Activated naive CD4-positive, alpha-beta T cell treated with anti-CD3 and anti-CD28 coated beads for 36 hours (primary cell): ENCODE results near the gene MGLL. TPM values are rescaled to one million over a fixed set of nuclear protein-coding genes. Genes with fewer than 3 reads are reported as not detected.
A peak's percentile ranks its signal among the peaks of the same experiment; 100 is the strongest.

Source experiments
- CTCF ChIA-PET: fragments of 350-600 bp; sonication (Branson Sonifier 250); formaldehyde crosslinking; loops from one replicate; lab custom pipeline; 2021; ENCODE audit warnings: antibody characterized with exemption; lab: Charles Lee
- DNase-seq: peaks from one replicate; pipeline ENCODE4 v3.0.0-alpha.2; 2020
- H3K27ac Mint-ChIP-seq: one replicate; pipeline ENCODE4 v1.8.0; 2021; ENCODE audit warnings: mild to moderate bottlenecking, mixed read lengths
- H3K27me3 Mint-ChIP-seq: one replicate; pipeline ENCODE4 v1.8.0; 2021; ENCODE audit warnings: low read depth, mixed read lengths
- H3K36me3 Mint-ChIP-seq: one replicate; pipeline ENCODE4 v1.8.0; 2021; ENCODE audit warnings: low read depth, mixed read lengths
- H3K4me1 Mint-ChIP-seq: one replicate; pipeline ENCODE4 v1.8.0; 2021; ENCODE audit warnings: low read depth, mixed read lengths
- H3K4me3 Mint-ChIP-seq: one replicate; pipeline ENCODE4 v1.8.0; 2021; ENCODE audit warnings: mild to moderate bottlenecking, moderate library complexity, mixed read lengths
- H3K9me3 Mint-ChIP-seq: one replicate; pipeline ENCODE4 v1.8.0; 2021; ENCODE audit warnings: mixed read lengths
- intact Hi-C: fragments of 100-400 bp; cut with micrococcal nuclease; formaldehyde crosslinking; loops from one replicate; pipeline ENCODE4 v1.15.1; 2023
- total RNA-seq, 2 experiments: library from RNA; stranded (reverse); gene quantifications; one replicate each; pipeline ENCODE4 v1.2.3, GENCODE V29; 2021

Gene MGLL
- total RNA-seq, 2 experiments from 2014 or later = 0.14 to 0.25 TPM

- Mint-ChIP-seq H3K4me3 (no peak overlapping the region), H3K4me1 (peaks cover 6% of the 10 kb centered on the region), H3K9me3 (no peaks in the 10 kb centered on the region), H3K27me3 (peaks cover 13% of the 10 kb centered on the region), H3K27ac (no peak overlapping the region), H3K36me3 (no peaks in the 10 kb centered on the region)
- intact Hi-C loops = no loop called here
- DNase-seq = no peak
- CTCF ChIA-PET = no interaction called here
Observed at GRCh38 chr3:127764301-127764700, 58.0 kb downstream of the MGLL start.

GRCh38 chr3:127763816-127764215 is 58.5 kb downstream of the MGLL start:
- H3K9me3 Mint-ChIP-seq = no peaks in the 10 kb centered on the region
- H3K4me3 Mint-ChIP-seq = no peak overlapping the region
- H3K27me3 Mint-ChIP-seq = peaks cover 14% of the 10 kb centered on the region
- intact Hi-C loops = no loop called here
- no peak overlapping the region for H3K27ac Mint-ChIP-seq
- DNase-seq = no peak
- CTCF ChIA-PET = interaction anchor here (1.0 kb wide), 1 partner anchor 12 kb away, joined by 3 read pairs; no protein-coding TSS in a partner anchor
- no peaks in the 10 kb centered on the region for H3K36me3 Mint-ChIP-seq
- peaks cover 6% of the 10 kb centered on the region for H3K4me1 Mint-ChIP-seq

- Mint-ChIP-seq H3K4me1 (peaks cover 6% of the 10 kb centered on the region), H3K27ac (no peak overlapping the region), H3K9me3 (no peaks in the 10 kb centered on the region), H3K27me3 (peaks cover 14% of the 10 kb centered on the region), H3K36me3 (no peaks in the 10 kb centered on the region), H3K4me3 (no peak overlapping the region)
- intact Hi-C loops = no loop called here
- no peak for DNase-seq
- CTCF ChIA-PET = interaction anchor here (1.0 kb wide), 1 partner anchor 11 kb away, joined by 3 read pairs; no protein-coding TSS in a partner anchor
Observed at GRCh38 chr3:127763337-127763736, 59.0 kb downstream of the MGLL start.

- Mint-ChIP-seq H3K27ac (no peak overlapping the region), H3K9me3 (no peaks in the 10 kb centered on the region), H3K27me3 (peaks cover 14% of the 10 kb centered on the region), H3K4me1 (peaks cover 6% of the 10 kb centered on the region), H3K4me3 (no peak overlapping the region), H3K36me3 (no peaks in the 10 kb centered on the region)
- CTCF ChIA-PET = no interaction called here
- intact Hi-C loops = no loop called here
- no peak for DNase-seq
Observed at GRCh38 chr3:127762787-127763105, 59.6 kb downstream of the MGLL start.

- H3K4me1 Mint-ChIP-seq = peaks cover 6% of the 10 kb centered on the region
- H3K4me3 Mint-ChIP-seq = no peak overlapping the region
- no peaks in the 10 kb centered on the region for H3K9me3 Mint-ChIP-seq
- H3K27me3 Mint-ChIP-seq = peaks cover 13% of the 10 kb centered on the region
- no peak overlapping the region for H3K27ac Mint-ChIP-seq
- no peaks in the 10 kb centered on the region for H3K36me3 Mint-ChIP-seq
- intact Hi-C loops = no loop called here
- CTCF ChIA-PET = no interaction called here
- DNase-seq = no peak
Observed at GRCh38 chr3:127762077-127762786, 60.1 kb downstream of the MGLL start.

GRCh38 chr3:127761441-127761801 is 60.9 kb downstream of the MGLL start:
- intact Hi-C loops = no loop called here
- H3K27me3 Mint-ChIP-seq = peaks cover 10% of the 10 kb centered on the region
- DNase-seq = no peak
- CTCF ChIA-PET = no interaction called here
- no peak overlapping the region for H3K4me3 Mint-ChIP-seq
- H3K4me1 Mint-ChIP-seq = peaks cover 6% of the 10 kb centered on the region
- no peaks in the 10 kb centered on the region for H3K9me3 Mint-ChIP-seq
- H3K27ac Mint-ChIP-seq = no peak overlapping the region
- no peaks in the 10 kb centered on the region for H3K36me3 Mint-ChIP-seq

GRCh38 chr3:127760791-127761440 is 61.4 kb downstream of the MGLL start:
- Mint-ChIP-seq H3K4me1 (peaks cover 6% of the 10 kb centered on the region), H3K4me3 (no peak overlapping the region), H3K9me3 (no peaks in the 10 kb centered on the region), H3K27ac (no peak overlapping the region), H3K36me3 (no peaks in the 10 kb centered on the region), H3K27me3 (peaks cover 8% of the 10 kb centered on the region)
- intact Hi-C loops = no loop called here
- CTCF ChIA-PET = no interaction called here
- DNase-seq = no peak

- CTCF ChIA-PET = no interaction called here
- no peaks in the 10 kb centered on the region for H3K36me3 Mint-ChIP-seq
- H3K27me3 Mint-ChIP-seq = peaks cover 7% of the 10 kb centered on the region
- intact Hi-C loops = no loop called here
- H3K4me3 Mint-ChIP-seq = no peak overlapping the region
- no peaks in the 10 kb centered on the region for H3K9me3 Mint-ChIP-seq
- peaks cover 10% of the 10 kb centered on the region for H3K4me1 Mint-ChIP-seq
- DNase-seq = no peak
- no peak overlapping the region for H3K27ac Mint-ChIP-seq
Observed at GRCh38 chr3:127760361-127760760, 62.0 kb downstream of the MGLL start.

GRCh38 chr3:127759826-127760225 is 62.5 kb downstream of the MGLL start:
- intact Hi-C loops = no loop called here
- peaks cover 7% of the 10 kb centered on the region for H3K27me3 Mint-ChIP-seq
- CTCF ChIA-PET = no interaction called here
- H3K9me3 Mint-ChIP-seq = no peaks in the 10 kb centered on the region
- H3K4me3 Mint-ChIP-seq = no peak overlapping the region
- H3K4me1 Mint-ChIP-seq = peaks cover 15% of the 10 kb centered on the region
- H3K36me3 Mint-ChIP-seq = no peaks in the 10 kb centered on the region
- H3K27ac Mint-ChIP-seq = no peak overlapping the region
- no peak for DNase-seq

- Mint-ChIP-seq H3K27me3 (peaks cover 4% of the 10 kb centered on the region), H3K36me3 (no peaks in the 10 kb centered on the region), H3K4me3 (no peak overlapping the region), H3K4me1 (peaks cover 24% of the 10 kb centered on the region), H3K27ac (no peak overlapping the region), H3K9me3 (no peaks in the 10 kb centered on the region)
- CTCF ChIA-PET = no interaction called here
- DNase-seq = no peak
- intact Hi-C loops = no loop called here
Observed at GRCh38 chr3:127758013-127758412, 64.3 kb downstream of the MGLL start.

- Mint-ChIP-seq H3K27me3 (peaks cover 1% of the 10 kb centered on the region), H3K4me3 (no peak overlapping the region), H3K4me1 (peaks cover 25% of the 10 kb centered on the region), H3K36me3 (no peaks in the 10 kb centered on the region), H3K27ac (no peak overlapping the region), H3K9me3 (no peaks in the 10 kb centered on the region)
- CTCF ChIA-PET = no interaction called here
- intact Hi-C loops = loop anchor here (2.0 kb wide), 1 partner anchor 24 kb away; no protein-coding TSS in a partner anchor
- DNase-seq = no peak
Observed at GRCh38 chr3:127755305-127755681, 67.0 kb downstream of the MGLL start.

GRCh38 chr3:127754411-127755304 is 67.7 kb downstream of the MGLL start:
- Mint-ChIP-seq H3K27ac (no peak overlapping the region), H3K4me1 (peaks cover 29% of the 10 kb centered on the region), H3K36me3 (no peaks in the 10 kb centered on the region), H3K27me3 (peaks cover 1% of the 10 kb centered on the region), H3K9me3 (no peaks in the 10 kb centered on the region), H3K4me3 (no peak overlapping the region)
- CTCF ChIA-PET = no interaction called here
- peak; percentile 58 for DNase-seq
- intact Hi-C loops = loop anchor here (2.0 kb wide), 1 partner anchor 24 kb away; no protein-coding TSS in a partner anchor
